ENCODE results near the gene LRRC47. TPM values are rescaled to one million over a fixed set of nuclear protein-coding genes. Genes with fewer than 3 reads are reported as not detected.

The LRRC47 gene
- total and polyA plus RNA-seq, 2 of the 13 experiments (the other 11 are each of a cell fraction or from before 2014, with no cell fraction given): 18.3 to 52.5 TPM

DNA sequence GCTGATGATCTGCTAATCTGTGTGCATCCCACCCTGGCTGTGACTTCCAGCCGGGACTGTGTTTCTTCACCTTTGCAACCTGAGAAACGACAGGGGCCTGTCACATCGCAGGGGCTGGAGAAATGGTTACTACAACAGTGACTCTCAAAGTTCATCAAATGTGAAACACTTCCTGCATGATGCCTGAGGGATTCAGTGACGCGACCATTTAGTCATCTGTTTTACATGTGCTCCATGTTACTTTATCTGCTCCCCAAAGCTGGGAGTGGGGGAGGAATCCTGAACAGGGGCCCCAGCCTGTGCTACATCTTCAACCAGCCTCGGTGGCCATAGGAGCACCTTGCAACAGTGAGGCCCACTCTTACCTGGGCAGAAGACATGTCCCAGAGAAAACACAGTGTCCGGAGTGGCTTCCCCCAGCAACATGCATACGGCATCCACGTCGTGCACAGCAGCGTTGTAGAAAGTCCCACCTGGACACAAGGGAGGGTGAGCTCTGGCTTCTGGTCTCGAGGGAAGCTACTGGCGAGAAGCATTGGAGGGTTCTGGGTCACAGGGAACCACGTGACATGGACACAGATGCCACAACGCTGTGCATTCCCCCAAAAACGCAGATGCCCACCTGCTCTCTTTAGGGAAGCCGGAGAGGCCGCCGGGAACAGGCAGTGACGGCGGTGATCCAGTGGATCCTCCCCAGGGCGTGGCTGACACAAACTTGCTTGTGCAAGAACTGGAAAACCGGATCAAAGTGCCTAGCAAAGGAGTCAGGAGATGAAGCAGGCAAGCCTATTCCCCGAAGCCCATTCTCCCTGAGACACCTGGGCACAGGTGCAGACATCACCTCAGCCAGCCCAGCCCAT, 53.6 kb downstream of the LRRC47 start:
- ATAC-seq (no peak), DNase-seq (ENCODE audit: low spot score) (no peak), FAIRE-seq (no peak)
- in situ Hi-C loops (cut with HindIII; ENCODE audit: extremely low pct_ligation_motif_present, low pct_unique_long_range_greater_than_20kb) (no loop called here), intact Hi-C loops (cut with micrococcal nuclease; ENCODE audit: unreplicated experiment) (no loop called here)
- no peak overlapping the region for H3K27ac ChIP-seq (ENCODE audit: extremely low read length, insufficient read depth, low read length)
- CTCF ChIA-PET (ENCODE audit: low intra/inter-chr PET ratio, low total read pairs): no interaction called here
- POLR2A ChIA-PET: no interaction called here
- no peaks in the 10 kb centered on the region for H3K9me3 ChIP-seq (ENCODE audit: low read length)
- no peaks in the 10 kb centered on the region for H4K20me1 ChIP-seq (ENCODE audit: insufficient read depth, low read length)
- peaks cover 26% of the 10 kb centered on the region for H3K4me1 ChIP-seq (ENCODE audit: insufficient read depth, low read length)
- no peak overlapping the region for H3K4me3 ChIP-seq (replicated peaks in 1 of 3; ENCODE audit: insufficient read depth in 1 of 3, low read depth in 2 of 3, low read length in 3 of 3)
- no peak overlapping the region for H3K4me2 ChIP-seq (ENCODE audit: low read depth, low read length)
- H3K9ac ChIP-seq (ENCODE audit: insufficient read depth, low read depth, low read length): no peak overlapping the region
- peaks cover 8 to 52% of the 10 kb centered on the region in 2 experiments for H3K36me3 ChIP-seq (replicated peaks in 1 of 2; ENCODE audit: control insufficient read depth in 1 of 2, insufficient read depth in 2 of 2, low read length in 2 of 2)
- 97% methylated on average over 20 of the region's 24 CpGs for WGBS (ENCODE audit: low lambda C conversion rate)
- peaks cover 6% of the 10 kb centered on the region for H3K79me2 ChIP-seq (ENCODE audit: insufficient read depth, low read length)
- BruUV-seq (replicated peaks): no TSS peak
- H2AFZ ChIP-seq (ENCODE audit: low read length): no peak overlapping the region
- TF ChIP-seq ZNF598 (CRISPR knock-in tag; IDR thresholded peaks at IDR 0.05; ENCODE audit: borderline replicate concordance) (no peak), ZNF781 (CRISPR knock-in tag; IDR thresholded peaks at IDR 0.05; ENCODE audit: borderline replicate concordance, not compliant biosample characterization) (no peak)
- no peaks in the 10 kb centered on the region; a peak in 1 of 5 replicates for H3K27me3 ChIP-seq (ENCODE audit: control insufficient read depth in 1 of 2, insufficient read depth in 2 of 2, low read length in 2 of 2)

DNA sequence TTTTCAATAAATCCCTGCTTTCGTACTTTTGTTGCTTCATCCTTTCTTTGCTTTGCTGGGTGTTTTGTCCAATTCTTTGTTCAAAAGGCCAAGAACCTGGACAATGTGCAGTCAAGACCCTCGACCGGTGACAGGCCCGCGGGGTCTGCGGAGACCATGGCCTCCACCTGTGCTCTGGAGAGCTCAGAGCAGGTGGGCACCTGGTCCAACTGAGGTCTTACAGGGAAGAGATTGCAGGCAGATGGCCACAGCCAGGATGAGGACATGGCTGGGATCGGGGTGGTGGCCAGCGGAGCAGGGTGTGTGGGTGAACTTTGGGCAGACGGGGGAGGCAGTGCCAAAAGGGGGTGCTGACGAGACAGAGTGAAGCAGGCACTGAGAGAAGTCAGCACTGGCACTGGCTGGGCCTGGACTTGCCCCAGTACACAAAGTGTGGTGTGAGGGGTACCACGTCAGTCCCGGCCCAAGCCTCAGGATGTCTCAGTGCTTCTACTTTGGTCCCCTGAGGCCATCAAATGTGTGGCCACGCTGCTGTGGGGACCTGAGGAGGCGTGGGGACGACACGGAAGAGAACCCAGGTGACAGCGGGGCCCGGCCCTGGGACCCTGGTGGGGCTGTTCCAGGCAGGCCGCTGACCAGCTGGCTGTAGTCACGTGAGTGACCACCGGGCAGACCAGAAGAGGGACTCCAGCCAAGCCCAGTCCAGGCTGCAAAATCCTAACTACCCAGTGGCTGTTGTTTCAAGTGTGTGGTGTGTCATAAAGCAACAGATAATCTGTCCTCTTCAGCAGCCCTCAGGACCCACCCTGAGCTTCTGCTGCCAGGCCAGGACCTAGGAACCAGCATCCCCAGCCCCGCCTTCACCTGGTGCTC, 54.5 kb downstream of the LRRC47 start:
- Histone ChIP-seq H3K79me2 (ENCODE audit: insufficient read depth, low read length) (peaks cover 6% of the 10 kb centered on the region), H2AFZ (ENCODE audit: low read length) (no peak overlapping the region), H3K4me2 (ENCODE audit: low read depth, low read length) (no peak overlapping the region), H3K27me3 (ENCODE audit: control insufficient read depth in 1 of 2, insufficient read depth in 2 of 2, low read length in 2 of 2) (no peaks in the 10 kb centered on the region), H3K9me3 (ENCODE audit: low read length) (no peaks in the 10 kb centered on the region), H3K36me3 (replicated peaks in 1 of 2; ENCODE audit: control insufficient read depth in 1 of 2, insufficient read depth in 2 of 2, low read length in 2 of 2) (peaks cover 8 to 58% of the 10 kb centered on the region in 2 experiments), H3K4me3 (replicated peaks in 1 of 3; ENCODE audit: insufficient read depth in 1 of 3, low read depth in 2 of 3, low read length in 3 of 3) (no peak overlapping the region), H4K20me1 (ENCODE audit: insufficient read depth, low read length) (no peaks in the 10 kb centered on the region), H3K4me1 (ENCODE audit: insufficient read depth, low read length) (peaks cover 23% of the 10 kb centered on the region), H3K9ac (ENCODE audit: insufficient read depth, low read depth, low read length) (no peak overlapping the region), H3K27ac (ENCODE audit: extremely low read length, insufficient read depth, low read length) (no peak overlapping the region)
- intact Hi-C loops (cut with micrococcal nuclease; ENCODE audit: unreplicated experiment): no loop called here
- in situ Hi-C loops (cut with HindIII; ENCODE audit: extremely low pct_ligation_motif_present, low pct_unique_long_range_greater_than_20kb): no loop called here
- no TSS peak for BruUV-seq (replicated peaks)
- FAIRE-seq (no peak), DNase-seq (ENCODE audit: low spot score) (no peak), ATAC-seq (no peak)
- POLR2A ChIA-PET: no interaction called here
- CTCF ChIA-PET (ENCODE audit: low intra/inter-chr PET ratio, low total read pairs): no interaction called here
- TF ChIP-seq AGO1 (IDR thresholded peaks at IDR 0.05; ENCODE audit: low read depth, low read length, poor library complexity, severe bottlenecking) (no peak), ZFYVE20 (CRISPR knock-in tag; IDR thresholded peaks at IDR 0.05; ENCODE audit: borderline replicate concordance, low read depth) (no peak), HDAC1 (CRISPR knock-in tag; IDR thresholded peaks at IDR 0.05) (no peak), E2F5 (CRISPR knock-in tag; conservative IDR thresholded peaks at IDR 0.05) (no peak), HNRNPLL (IDR thresholded peaks at IDR 0.05; ENCODE audit: low read depth, low read length, poor library complexity, severe bottlenecking) (no peak), TEAD2 (CRISPR knock-in tag; IDR thresholded peaks at IDR 0.05) (no peak), ZNF124 (CRISPR knock-in tag; IDR thresholded peaks at IDR 0.05) (no peak), RBFOX2 (IDR thresholded peaks at IDR 0.05; ENCODE audit: low read depth, low read length) (no peak)
- WGBS (ENCODE audit: low lambda C conversion rate): 98% methylated on average over 14 of the region's 22 CpGs
